ENCODE results near the gene HOXA4. TPM values are rescaled to one million over a fixed set of nuclear protein-coding genes. Genes with fewer than 3 reads are reported as not detected.

The HOXA4 gene
- total and polyA plus RNA-seq, 2 of the 8 experiments (the other 6 are each of a cell fraction or from before 2014, with no cell fraction given), result not detected

DNA sequence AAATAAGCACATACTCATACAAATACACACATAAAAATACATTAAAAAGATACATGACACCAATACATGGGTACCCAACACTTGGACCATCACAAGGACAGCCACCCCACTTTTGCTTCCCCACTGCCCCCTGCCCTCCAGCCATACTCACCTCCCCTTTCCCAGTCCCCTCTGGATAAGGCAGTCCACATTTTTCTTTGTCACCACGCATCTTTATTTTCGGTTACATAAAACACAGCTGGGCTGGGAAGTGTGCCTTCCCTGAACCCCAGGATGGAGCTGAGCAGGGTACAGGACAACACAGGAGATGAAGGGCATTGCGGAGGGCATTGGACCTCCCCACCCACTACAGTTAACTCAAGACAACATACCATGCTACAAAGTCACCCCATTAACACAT is 23.0 kb upstream of the HOXA4 start:
- no peak overlapping the region for H4K8ac ChIP-seq (ENCODE audit: extremely low read depth, insufficient read depth, low read length)
- peaks cover 0 to 10% of the 10 kb centered on the region in 2 experiments; a peak in 1 of 4 replicates for H3K9me3 ChIP-seq (ENCODE audit: insufficient read depth in 2 of 2, low read depth in 1 of 2, low read length in 1 of 2)
- no peak overlapping the region for H2BK15ac ChIP-seq (ENCODE audit: low read length)
- no peak overlapping the region for H3K4me3 ChIP-seq (ENCODE audit: extremely low read depth in 1 of 4, insufficient read depth in 2 of 4, low read depth in 3 of 4, low read length in 4 of 4)
- no peak overlapping the region for H3K4me2 ChIP-seq (ENCODE audit: insufficient read depth in 1 of 2, low read depth in 2 of 2, low read length in 2 of 2)
- no peak overlapping the region for H3K27ac ChIP-seq (ENCODE audit: low read depth, low read length)
- H3K4ac ChIP-seq (replicated peaks; ENCODE audit: insufficient read length, low read depth, low read length), result no peak overlapping the region
- no peak overlapping the region for H3K23ac ChIP-seq (ENCODE audit: insufficient read length)
- H4K20me1 ChIP-seq (replicated peaks in 1 of 2; ENCODE audit: control insufficient read depth in 1 of 2, insufficient read depth in 2 of 2, low read length in 2 of 2), result peaks cover 29 to 51% of the 10 kb centered on the region in 2 experiments
- no peaks in the 10 kb centered on the region for H3K79me2 ChIP-seq (ENCODE audit: control insufficient read depth in 1 of 2, insufficient read depth in 2 of 2, low read length in 2 of 2)
- peaks cover 0 to 17% (median 0%) of the 10 kb centered on the region in 4 experiments; a peak in 1 of 8 replicates for H3K36me3 ChIP-seq (ENCODE audit: control insufficient read depth in 2 of 4, insufficient read depth in 4 of 4, low read length in 3 of 4)
- DNase-seq (ENCODE audit: low read depth in 1 of 2, low spot score in 2 of 2) (no peak), FAIRE-seq (no peak)
- TF ChIP-seq SRF (IDR thresholded peaks at IDR 0.05; ENCODE audit: low read depth, low read length), result no peak
- peak; percentile 15 for TF ChIP-seq RNF2 (IDR thresholded peaks at IDR 0.05; ENCODE audit: borderline replicate concordance, low read depth, low read length, missing control alignments, poor library complexity, severe bottlenecking)
- no peak for TF ChIP-seq CBX5 (IDR thresholded peaks at IDR 0.05; ENCODE audit: low read depth, low read length)
- TF ChIP-seq, protein P1, sequence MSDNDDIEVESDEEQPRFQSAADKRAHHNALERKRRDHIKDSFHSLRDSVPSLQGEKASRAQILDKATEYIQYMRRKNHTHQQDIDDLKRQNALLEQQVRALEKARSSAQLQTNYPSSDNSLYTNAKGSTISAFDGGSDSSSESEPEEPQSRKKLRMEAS (IDR thresholded peaks at IDR 0.05), result no peak
- TF ChIP-seq KDM4A (IDR thresholded peaks at IDR 0.05; ENCODE audit: low read depth, low read length, severe bottlenecking), result no peak
- TF ChIP-seq CEBPB (IDR thresholded peaks at IDR 0.05; ENCODE audit: low read depth, low read length), result no peak
- no peak overlapping the region for H3K18ac ChIP-seq (ENCODE audit: extremely low read depth, low read length)
- H4K91ac ChIP-seq (replicated peaks; ENCODE audit: insufficient read length, low read length), result no peak overlapping the region
- no peak overlapping the region for H2BK20ac ChIP-seq (ENCODE audit: low read length)
- H3K4me1 ChIP-seq (replicated peaks in 1 of 4; ENCODE audit: control insufficient read depth in 3 of 4, insufficient read depth in 4 of 4, low read length in 3 of 4), result peaks cover 0 to 2% (median under 1%) of the 10 kb centered on the region in 4 experiments; a peak in 3 of 7 replicates
- WGBS, 2 experiments (ENCODE audit: extremely low coverage in 1 of 2, insufficient coverage in 1 of 2, insufficient read length in 1 of 2, insufficient replicate concordance in 2 of 2, low coverage in 1 of 2, low lambda C conversion rate in 2 of 2, missing lambda C conversion rate in 1 of 2), result 40% methylated on average over 3 of the region's 3 CpGs; no CpG with 5 or more reads in 1 of the 2 experiments
- no peaks in the 10 kb centered on the region for H3K79me1 ChIP-seq (ENCODE audit: low read depth, low read length)
- H3K27me3 ChIP-seq (replicated peaks in 1 of 4; ENCODE audit: control insufficient read depth in 3 of 4, extremely low read depth in 1 of 4, insufficient read depth in 3 of 4, low read length in 3 of 4), result peaks cover 98 to 100% (median 100%) of the 10 kb centered on the region in 4 experiments
- no peak overlapping the region for H2BK12ac ChIP-seq (ENCODE audit: low read depth, low read length)
- H2AFZ ChIP-seq (ENCODE audit: low read length), result no peak overlapping the region
- H2BK5ac ChIP-seq (ENCODE audit: low read depth, low read length), result no peak overlapping the region
- no peak overlapping the region for H3K9ac ChIP-seq (replicated peaks in 1 of 4; ENCODE audit: extremely low read depth in 1 of 4, low read depth in 3 of 4, low read length in 3 of 4)
- H3K23me2 ChIP-seq (ENCODE audit: low read depth, low read length), result peaks cover 2% of the 10 kb centered on the region; the same call in 1 of the 2 replicates
- no peak overlapping the region for H3K56ac ChIP-seq (replicated peaks; ENCODE audit: insufficient read length, low read depth, low read length)
- ChIA-PET POLR2A (ENCODE audit: partially characterized antibody) (interaction anchor here (1.9 kb wide), 1 partner anchor 10 kb away, joined by 5 read pairs; the partner anchor contains the start of gene HOXA5), CTCF (ENCODE audit: partially characterized antibody) (interaction anchor here (1.2 to 6.5 kb wide), 4 partner anchors 8 to 473 kb away, joined by 3 to 80 read pairs (median 20); partner anchors contain the start of gene HOXA5)
- no peak overlapping the region for H3K14ac ChIP-seq (ENCODE audit: insufficient read length)
- H2AK5ac ChIP-seq (ENCODE audit: low read depth, low read length), result no peak overlapping the region
- H4K5ac ChIP-seq (ENCODE audit: insufficient read length, low read depth, low read length), result no peak overlapping the region
- no peak overlapping the region for H2BK120ac ChIP-seq (replicated peaks; ENCODE audit: low read depth, low read length)
